A549 treated with ZK216348 at 1 μM for 4 hours (cell line): ENCODE results near the gene FAM180B. TPM values are rescaled to one million over a fixed set of nuclear protein-coding genes. Genes with fewer than 3 reads are reported as not detected.

ENCODE experiments used
- total RNA-seq: library from RNA; stranded (reverse); fragments of 200-300 nt; extraction: Qiagen RNA extraction; gene quantifications from 5 replicates; pipeline ENCODE4 v1.2.3, GENCODE V29; 2022; ENCODE audit warnings: low read depth

The FAM180B gene, protein sequence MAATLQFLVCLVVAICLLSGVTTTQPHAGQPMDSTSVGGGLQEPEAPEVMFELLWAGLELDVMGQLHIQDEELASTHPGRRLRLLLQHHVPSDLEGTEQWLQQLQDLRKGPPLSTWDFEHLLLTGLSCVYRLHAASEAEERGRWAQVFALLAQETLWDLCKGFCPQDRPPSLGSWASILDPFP
- total RNA-seq: 0.33 TPM in 1 of 5 replicates, not detected in the others

DNA sequence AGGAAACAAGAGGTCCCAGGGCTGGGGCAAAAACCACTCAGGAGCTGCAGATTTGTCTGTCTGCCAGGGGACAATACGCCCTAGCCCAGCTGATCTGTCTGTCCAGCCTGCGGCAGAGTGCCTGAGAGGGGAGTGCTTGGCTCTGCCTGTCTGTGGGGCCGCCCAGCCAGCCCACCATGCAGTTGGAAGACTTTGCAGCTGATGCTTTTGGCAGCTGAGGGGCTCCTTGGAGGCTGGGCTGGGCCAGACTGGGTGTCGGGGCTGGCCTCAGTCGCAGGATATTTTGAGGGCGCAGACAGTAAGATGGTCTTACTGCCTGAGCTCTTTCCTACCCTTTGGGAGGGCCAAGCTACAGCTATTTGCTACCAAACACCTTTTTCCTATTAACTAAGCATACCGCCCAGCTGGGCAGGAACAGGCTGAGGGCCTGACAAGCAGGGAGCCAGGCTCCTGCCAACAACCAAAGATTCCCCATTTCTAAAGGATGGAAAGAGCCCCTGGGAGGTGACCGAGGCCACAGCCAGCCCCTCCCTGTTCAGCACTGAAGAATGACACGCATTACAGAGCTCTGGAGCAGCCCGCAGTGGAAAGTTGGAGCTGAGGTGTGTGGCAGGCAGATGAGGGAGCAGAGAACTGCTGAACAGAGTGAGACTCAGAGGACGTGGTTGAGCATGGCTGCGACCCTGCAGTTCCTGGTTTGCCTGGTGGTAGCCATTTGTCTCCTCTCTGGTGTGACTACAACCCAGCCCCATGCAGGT lies at the start of gene FAM180B:
Gene FAM180B (plus strand): TSS at position 581 of the 758 bp plus-strand sequence. CDS start 91 bp downstream, at position 672.

DNA sequence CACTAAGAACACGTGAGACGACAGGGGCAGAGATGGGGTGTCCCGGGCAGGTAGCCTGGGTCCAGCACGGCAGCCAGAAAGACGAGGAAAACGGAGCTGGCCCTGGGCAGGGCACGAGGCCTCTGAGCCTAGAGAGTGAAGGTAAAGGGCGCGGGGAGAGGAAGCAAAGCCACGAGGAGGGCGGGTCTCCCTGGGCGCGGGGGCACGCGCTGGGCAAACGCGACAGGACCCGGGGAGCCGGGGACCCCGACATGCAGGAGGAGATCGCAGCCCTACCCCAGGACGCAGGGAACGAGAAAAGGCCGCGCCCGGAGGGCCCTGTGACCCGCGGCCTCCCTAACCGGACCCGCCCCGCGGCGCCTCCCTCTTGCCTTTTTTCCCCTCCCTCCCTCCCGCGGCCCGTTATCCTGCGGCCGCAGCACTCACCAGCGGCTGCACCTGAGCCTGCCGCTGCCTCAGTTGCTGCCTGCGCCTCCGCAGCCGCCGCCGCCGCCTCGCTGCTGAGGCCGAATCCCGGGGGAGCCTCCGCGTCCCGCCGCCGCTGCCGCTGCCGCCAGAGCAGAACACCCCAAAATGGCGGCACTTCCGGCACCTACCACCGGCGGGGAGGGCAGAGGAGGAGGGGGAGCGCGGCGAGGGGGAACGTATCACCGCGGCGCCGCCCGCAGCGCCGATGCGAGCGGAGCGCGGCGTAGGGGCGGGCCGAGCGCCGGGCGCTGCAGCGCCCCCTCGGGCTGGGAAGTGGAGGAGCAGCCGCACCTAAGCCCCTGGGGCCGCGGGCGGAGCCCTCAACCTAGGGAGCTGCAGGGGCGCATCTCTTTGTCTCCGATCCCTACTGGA lies 33.7 kb upstream of the FAM180B start, which contains the start of gene CELF1:
Gene CELF1 (minus strand): TSS at position 567 of the 840 bp plus-strand sequence. CDS start 53,609 bp downstream, outside the sequence.

DNA sequence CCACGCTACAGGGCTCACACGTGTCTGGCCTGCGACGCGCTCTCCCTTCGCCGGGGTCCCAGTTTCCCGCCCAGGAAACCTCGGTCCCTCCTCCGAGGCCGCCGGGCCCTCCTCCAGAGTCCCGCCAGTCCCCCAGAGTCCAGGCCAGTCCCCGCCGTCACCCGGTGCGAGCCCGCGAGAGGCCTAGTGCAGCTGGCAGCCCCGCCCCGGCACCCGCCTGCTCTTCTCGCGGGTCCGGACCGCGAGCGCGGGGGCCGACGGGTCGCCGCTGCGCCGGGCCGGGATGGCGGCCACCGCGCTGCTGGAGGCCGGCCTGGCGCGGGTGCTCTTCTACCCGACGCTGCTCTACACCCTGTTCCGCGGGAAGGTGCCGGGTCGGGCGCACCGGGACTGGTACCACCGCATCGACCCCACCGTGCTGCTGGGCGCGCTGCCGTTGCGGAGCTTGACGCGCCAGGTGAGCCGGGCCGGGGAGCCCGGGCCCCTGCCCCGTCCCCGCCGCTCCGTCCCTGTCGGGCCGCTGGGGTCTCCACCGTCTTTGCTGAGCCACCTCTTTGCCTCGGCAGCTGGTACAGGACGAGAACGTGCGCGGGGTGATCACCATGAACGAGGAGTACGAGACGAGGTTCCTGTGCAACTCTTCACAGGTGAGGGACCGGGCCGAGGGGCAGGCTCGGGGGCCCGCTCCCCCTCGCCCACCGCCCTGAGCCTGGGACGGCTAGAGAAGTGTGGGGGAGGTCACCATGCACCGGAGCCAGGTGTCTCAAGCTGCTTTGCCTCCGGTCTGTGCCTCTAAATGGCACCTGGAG lies 20.9 kb upstream of the FAM180B start, which contains the start of gene PTPMT1:
Gene PTPMT1 (plus strand): TSS at position 260 of the 809 bp plus-strand sequence. CDS start 24 bp downstream, at position 284.

DNA sequence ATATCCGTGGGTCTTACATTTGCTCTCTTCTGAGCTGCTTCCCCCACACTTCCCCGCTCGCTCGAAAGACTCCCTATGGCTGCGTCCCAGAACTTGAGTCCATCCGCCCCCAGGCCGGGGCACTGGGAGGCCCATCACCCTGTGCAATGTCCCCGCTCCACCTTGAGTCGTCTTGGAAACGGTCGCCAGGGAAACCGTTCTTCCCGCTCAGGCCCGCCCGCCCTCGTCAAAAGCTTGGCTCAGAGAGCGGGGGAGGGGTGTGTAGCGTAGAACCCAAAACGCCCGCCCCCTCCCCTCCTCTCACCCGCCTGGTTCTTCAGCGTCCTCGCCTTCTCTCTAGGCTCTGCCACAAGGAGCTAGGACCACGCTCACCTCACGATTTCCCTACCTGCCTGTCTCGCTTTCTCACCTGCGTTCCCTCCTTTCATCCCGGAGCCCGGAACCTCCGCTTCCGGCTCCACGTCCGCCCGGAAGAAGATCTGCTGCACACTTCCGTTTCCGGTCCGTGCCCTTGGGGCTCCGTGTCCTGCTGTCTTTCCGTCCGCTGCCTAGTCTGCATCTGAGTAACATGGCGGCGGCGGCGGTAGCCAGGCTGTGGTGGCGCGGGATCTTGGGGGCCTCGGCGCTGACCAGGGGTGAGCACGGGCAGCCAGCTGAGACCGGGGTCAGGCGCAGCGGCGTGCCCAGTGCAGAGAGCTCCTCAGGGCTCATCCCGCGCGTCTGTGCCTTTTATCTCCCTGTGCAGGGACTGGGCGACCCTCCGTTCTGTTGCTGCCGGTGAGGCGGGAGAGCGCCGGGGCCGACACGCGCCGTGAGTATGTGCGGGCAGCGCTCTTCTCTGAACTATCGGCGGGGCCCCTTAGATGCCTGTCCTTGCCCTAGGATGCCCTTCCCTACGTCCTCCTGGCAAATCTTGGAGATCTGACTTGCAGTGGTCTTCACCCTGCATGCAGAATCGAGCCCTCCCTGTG lies 7.7 kb upstream of the FAM180B start, which contains the start of the genes KBTBD4 and NDUFS3:
Gene KBTBD4 (minus strand): TSS at position 447 of the 971 bp plus-strand sequence. CDS start 19 bp downstream, at position 428.
Gene NDUFS3 (plus strand): TSS at position 551 of the 971 bp plus-strand sequence. CDS start 18 bp downstream, at position 569.

DNA sequence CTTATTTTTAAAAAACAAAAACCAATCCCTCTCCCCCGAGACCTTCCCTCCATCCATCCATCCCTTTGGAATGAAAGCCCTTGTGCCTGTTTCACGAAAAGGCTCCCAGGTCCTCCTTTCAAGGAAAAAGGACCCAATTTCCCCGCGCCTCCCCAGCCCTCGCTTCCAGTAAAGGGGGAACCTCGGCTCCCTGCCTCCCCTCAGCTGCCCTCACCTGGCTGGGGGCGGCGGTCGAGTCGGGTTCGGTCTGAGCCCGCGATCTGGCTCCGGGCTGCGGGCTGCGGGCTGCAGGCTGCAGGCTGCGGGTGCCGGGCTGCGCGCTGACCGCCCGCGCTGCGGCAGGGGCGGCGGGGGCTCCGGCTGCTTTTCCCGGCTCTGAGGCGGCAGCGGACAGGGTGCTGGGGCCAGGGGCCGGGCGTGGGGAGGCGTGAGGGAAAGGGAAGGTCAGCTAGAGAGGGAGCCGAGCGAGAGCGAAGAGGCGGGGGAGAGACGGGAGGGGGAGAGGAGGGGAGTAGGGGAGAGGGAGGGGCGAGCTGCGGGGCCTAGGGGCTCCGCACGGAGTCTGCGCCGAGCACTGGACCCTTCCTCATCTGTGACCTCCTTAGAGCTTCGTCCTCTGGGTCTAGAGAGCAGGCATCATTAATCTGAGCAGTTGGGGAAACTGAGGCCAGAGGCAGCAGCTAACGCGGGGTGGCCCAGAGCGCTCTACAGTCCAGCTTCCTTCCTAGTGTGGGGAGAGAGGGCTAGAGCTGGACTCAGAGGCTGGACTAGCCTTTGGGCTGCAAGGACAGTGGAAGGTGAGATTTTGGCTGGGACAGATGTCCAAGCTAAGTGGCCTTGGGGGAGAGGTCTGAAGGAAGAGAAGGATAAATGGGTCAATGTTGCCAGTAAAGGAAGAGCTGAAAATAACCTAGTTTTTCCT lies 7.7 kb downstream of the FAM180B start, which contains the start of gene C1QTNF4:
Gene C1QTNF4 (minus strand): TSS at position 478 of the 922 bp plus-strand sequence. CDS start 3,601 bp downstream, outside the sequence.

Other genes with a start within 250 kb of the FAM180B start
- 0.06 to 0.09 TPM (median 0.07 TPM) in 5 replicates for gene MYBPC3, start 234.0 kb upstream of the FAM180B start, total RNA-seq
- 0.32 TPM in 1 of 5 replicates, not detected in the others for gene SPI1, start 208.1 kb upstream of the FAM180B start, total RNA-seq
- 25.8 to 59.6 TPM (median 49.6 TPM) in 5 replicates for gene SLC39A13, start 178.1 kb upstream of the FAM180B start, total RNA-seq
- 186 to 247 TPM (median 201 TPM) in 5 replicates for gene PSMC3, start 160.2 kb upstream of the FAM180B start, total RNA-seq
- gene RAPSN, start 137.5 kb upstream of the FAM180B start, total RNA-seq: 0.46 TPM in 1 of 5 replicates, not detected in the others
- 38.6 to 58.5 TPM (median 45.5 TPM) in 5 replicates for gene CELF1, start 33.5 kb upstream of the FAM180B start, total RNA-seq
- gene PTPMT1, start 21.1 kb upstream of the FAM180B start, total RNA-seq: 56.7 to 76.1 TPM (median 72.6 TPM) in 5 replicates
- gene KBTBD4, start 7.7 kb upstream of the FAM180B start, total RNA-seq: 17.8 to 21.2 TPM (median 19.9 TPM) in 5 replicates
- 106 to 151 TPM (median 125 TPM) in 5 replicates for gene NDUFS3, start 7.6 kb upstream of the FAM180B start, total RNA-seq
- 0.23 TPM in 1 of 5 replicates, not detected in the others for gene C1QTNF4, start 7.7 kb downstream of the FAM180B start, total RNA-seq
- gene MTCH2, start 55.9 kb downstream of the FAM180B start, total RNA-seq: 118 to 149 TPM (median 137 TPM) in 5 replicates
- gene AGBL2, start 128.7 kb downstream of the FAM180B start, total RNA-seq: 0.81 to 2.4 TPM (median 1.7 TPM) in 5 replicates
- gene FNBP4, start 180.7 kb downstream of the FAM180B start, total RNA-seq: 44.9 to 81.0 TPM (median 52.1 TPM) in 5 replicates